IMR-90 (cell line): Measurements from ENCODE around the gene FGG. TPM values are rescaled to one million over a fixed set of nuclear protein-coding genes. Genes with fewer than 3 reads are reported as not detected.

Experiments used
- ATAC-seq: fragments of 200-7000 bp; cut with Tn5 transposase; 2 replicates; pipeline ENCODE4 v1.9.1; 2020; ENCODE audit warnings: low read depth, mild to moderate bottlenecking, moderate library complexity
- BruUV-seq: library from RNA; stranded (reverse); fragments of 400-500 nt; replicated peaks from 2 replicates; lab custom pipeline; 2021; lab: Mats Ljungman, UMichigan
- CTCF ChIA-PET: fragments of 300-600 bp; formaldehyde crosslinking; extraction: SDS; loops from one replicate; lab custom pipeline; 2021; ENCODE audit warnings: antibody characterized with exemption; lab: Yijun Ruan, JAX
- POLR2A ChIA-PET: fragments of 300-600 bp; sonication (Branson Sonifier 250); formaldehyde crosslinking; loops from one replicate; lab custom pipeline; 2022; ENCODE audit warnings: antibody characterized with exemption; ENCODE audit not compliant: unreplicated experiment; lab: Charles Lee
- DNase-seq: peaks from one replicate; pipeline ENCODE4 v3.0.0; 2013
- H2AFZ ChIP-seq: replicated peaks from 2 replicates; pipeline ENCODE3; 2013; ENCODE audit warnings: low read length, mild to moderate bottlenecking; ENCODE audit not compliant: poor library complexity
- H2AK5ac ChIP-seq: 2 replicates; pipeline ENCODE4 v1.6.1; 2013; ENCODE audit warnings: low read depth, low read length, inconsistent platforms
- H2AK9ac ChIP-seq: replicated peaks from 2 replicates; pipeline ENCODE3; 2013; ENCODE audit warnings: mild to moderate bottlenecking, low read depth, low read length, moderate library complexity; ENCODE audit not compliant: poor library complexity
- H2BK120ac ChIP-seq: 2 replicates; pipeline ENCODE4 v1.6.1; 2013; ENCODE audit warnings: low read depth, low read length, inconsistent platforms
- H2BK15ac ChIP-seq: 3 replicates; pipeline ENCODE4 v1.6.1; 2013; ENCODE audit warnings: low read depth, low read length, inconsistent platforms
- H2BK20ac ChIP-seq: 2 replicates; pipeline ENCODE4 v1.6.1; 2013; ENCODE audit warnings: low read depth, mild to moderate bottlenecking, inconsistent platforms, low read length, moderate library complexity
- H2BK5ac ChIP-seq: 2 replicates; pipeline ENCODE4 v1.6.1; 2013; ENCODE audit warnings: mild to moderate bottlenecking, low read depth, low read length, inconsistent platforms; ENCODE audit not compliant: poor library complexity, severe bottlenecking
- H3K14ac ChIP-seq: replicated peaks from 2 replicates; pipeline ENCODE4 v1.6.1; 2013; ENCODE audit warnings: low read depth, low read length, inconsistent platforms
- H3K18ac ChIP-seq: 2 replicates; pipeline ENCODE4 v1.6.1; 2013; ENCODE audit warnings: low read depth, low read length, control low read depth
- H3K23ac ChIP-seq: 2 replicates; pipeline ENCODE4 v1.6.1; 2013; ENCODE audit warnings: low read depth, low read length, inconsistent platforms
- H3K27ac ChIP-seq: 2 replicates; pipeline ENCODE4 v1.5.1; 2013; ENCODE audit warnings: mild to moderate bottlenecking, control low read depth, low read length; ENCODE audit not compliant: insufficient read depth
- H3K27me3 ChIP-seq: 2 replicates; pipeline ENCODE4 v1.6.1; 2013; ENCODE audit warnings: low read length; ENCODE audit not compliant: control insufficient read depth, insufficient read depth
- H3K36me3 ChIP-seq: 2 replicates; pipeline ENCODE4 v1.6.1; 2013; ENCODE audit warnings: low read length, mixed read lengths; ENCODE audit not compliant: control insufficient read depth, insufficient read depth
- H3K4ac ChIP-seq: 2 replicates; pipeline ENCODE4 v1.6.1; 2013; ENCODE audit warnings: low read depth, low read length, inconsistent platforms
- H3K4me1 ChIP-seq: 2 replicates; pipeline ENCODE4 v1.6.1; 2013; ENCODE audit warnings: low read length, mixed read lengths; ENCODE audit not compliant: control insufficient read depth, insufficient read depth
- H3K4me2 ChIP-seq: 2 replicates; pipeline ENCODE4 v1.6.1; 2013; ENCODE audit warnings: low read depth, mild to moderate bottlenecking, control low read depth, low read length, moderate library complexity
- H3K4me3 ChIP-seq: 2 replicates; pipeline ENCODE4 v1.5.1; 2013; ENCODE audit warnings: low read depth, mild to moderate bottlenecking, control low read depth, low read length, moderate library complexity; ENCODE audit not compliant: insufficient read depth
- H3K56ac ChIP-seq: 2 replicates; pipeline ENCODE4 v1.6.1; 2013; ENCODE audit warnings: low read length, inconsistent platforms; ENCODE audit not compliant: insufficient read depth; ENCODE audit errors: extremely low read depth
- H3K79me1 ChIP-seq, 2 experiments: 2 replicates each; pipeline ENCODE4 v1.6.1; 2013; ENCODE audit warnings: low read length in 2 of 2, inconsistent platforms in 1 of 2, low read depth in 1 of 2
- H3K9ac ChIP-seq: 2 replicates; pipeline ENCODE4 v1.6.1; 2013; ENCODE audit warnings: low read depth, low read length, control low read depth
- H3K9me1 ChIP-seq: 2 replicates; pipeline ENCODE4 v1.6.1; 2013; ENCODE audit warnings: low read length, inconsistent platforms; ENCODE audit not compliant: insufficient read depth
- H3K9me3 ChIP-seq: 2 replicates; pipeline ENCODE4 v1.6.1; 2013; ENCODE audit warnings: low read length; ENCODE audit not compliant: control insufficient read depth, insufficient read depth
- H4K20me1 ChIP-seq: 2 replicates; pipeline ENCODE4 v1.6.1; 2013; ENCODE audit warnings: low read length, inconsistent platforms; ENCODE audit not compliant: insufficient read depth
- H4K5ac ChIP-seq: 2 replicates; pipeline ENCODE4 v1.6.1; 2013; ENCODE audit warnings: mild to moderate bottlenecking, low read depth, low read length, control low read depth
- H4K8ac ChIP-seq, 2 experiments: 2 replicates each; pipeline ENCODE4 v1.6.1; 2013; ENCODE audit warnings: low read depth in 2 of 2, low read length in 2 of 2, control low read depth in 1 of 2, inconsistent platforms in 1 of 2
- H4K91ac ChIP-seq: 2 replicates; pipeline ENCODE4 v1.6.1; 2013; ENCODE audit warnings: low read depth, low read length, inconsistent platforms; ENCODE audit not compliant: insufficient read depth
- BHLHE40 ChIP-seq: fragments of 150-350 bp; IDR thresholded peaks from 2 replicates; pipeline ENCODE4 v1.6.1; 2016; ENCODE audit warnings: mild to moderate bottlenecking, low read depth, low read length
- MAFK ChIP-seq: IDR thresholded peaks from 2 replicates; pipeline ENCODE4 v1.6.1; 2012; ENCODE audit warnings: low read depth, low read length, improper control_type of control experiment
- MXI1 ChIP-seq: IDR thresholded peaks from 2 replicates; pipeline ENCODE4 v1.6.1; 2012; ENCODE audit warnings: low read depth, mild to moderate bottlenecking, low read length, moderate library complexity, borderline replicate concordance
- POLR2A ChIP-seq: IDR thresholded peaks from 2 replicates; pipeline ENCODE4 v1.6.1; 2012; ENCODE audit warnings: mild to moderate bottlenecking, low read depth, low read length
- RCOR1 ChIP-seq: IDR thresholded peaks from 2 replicates; pipeline ENCODE4 v1.6.1; 2012; ENCODE audit warnings: mild to moderate bottlenecking, low read length, improper control_type of control experiment; ENCODE audit not compliant: insufficient replicate concordance
- RFX5 ChIP-seq: IDR thresholded peaks from 2 replicates; pipeline ENCODE4 v1.8.0; 2012; ENCODE audit warnings: low read depth, mild to moderate bottlenecking, low read length, moderate library complexity
- WGBS, 2 experiments: methylation state at CpG; one replicate each; pipeline versions ENCODE4 v1.1.5 to v1.1.7; 2013; ENCODE audit warnings: missing lambda C conversion rate in 2 of 2; ENCODE audit not compliant: insufficient read length in 1 of 2; ENCODE audit errors: extremely low coverage in 2 of 2; 5-methylcytosine and 5-hydroxymethylcytosine counted together
- dilution Hi-C: fragments of 300-500 bp; cut with HindIII; formaldehyde crosslinking; loops from one replicate; pipeline ENCODE4 v1.14.3; 2018; ENCODE audit warnings: low sequenced_read_pairs; ENCODE audit not compliant: unreplicated experiment
- in situ Hi-C: fragments of 300-500 bp; cut with MboI; formaldehyde crosslinking; loops from 3 replicates; pipeline ENCODE4 v1.14.3; 2019; ENCODE audit warnings: low sequenced_read_pairs, inconsistent platforms, mixed read lengths
- intact Hi-C: fragments of 100-400 bp; cut with micrococcal nuclease; formaldehyde crosslinking; loops from 2 replicates; pipeline ENCODE4 v1.10.0; 2022
- polyA plus RNA-seq, 3 experiments: library from polyadenylated mRNA; depleted of rRNA; stranded (reverse); fragments of >200 nt; gene quantifications; 2 replicates each; pipeline ENCODE4 v1.2.3, GENCODE V29; 2012; ENCODE audit warnings: low replicate concordance in 1 of 3
- total RNA-seq: library from RNA; depleted of rRNA; stranded (reverse); fragments of >200 nt; gene quantifications from 2 replicates; pipeline ENCODE4 v1.2.3, GENCODE V29; 2012

Gene FGG
- total and polyA plus RNA-seq, 2 of the 4 experiments (the other 2 are of a cell fraction), result not detected

GRCh38 chr4:154658680-154659405 lies 46.4 kb upstream of the FGG start:
- no peak overlapping the region for H3K4me3 ChIP-seq
- POLR2A ChIA-PET, result no interaction called here
- no peak overlapping the region for H4K91ac ChIP-seq
- H3K14ac ChIP-seq, result no peak overlapping the region
- no peak overlapping the region for H2AK9ac ChIP-seq
- DNase-seq, result no peak
- H3K18ac ChIP-seq, result no peak overlapping the region
- no peak for TF ChIP-seq MXI1
- TF ChIP-seq RFX5, result no peak
- no peak for TF ChIP-seq BHLHE40
- no peak for TF ChIP-seq MAFK
- no peak for TF ChIP-seq RCOR1
- no peak for TF ChIP-seq POLR2A
- H3K4ac ChIP-seq, result no peak overlapping the region
- no peak overlapping the region for H2BK20ac ChIP-seq
- no peak overlapping the region for H3K23ac ChIP-seq
- no peak overlapping the region for H2BK120ac ChIP-seq
- H3K9ac ChIP-seq, result no peak overlapping the region
- no peak overlapping the region for H4K8ac ChIP-seq
- dilution Hi-C loops, result no loop called here
- no peaks in the 10 kb centered on the region for H3K9me1 ChIP-seq
- no peak overlapping the region for H3K27ac ChIP-seq
- BruUV-seq, result no TSS peak
- H3K36me3 ChIP-seq, result no peaks in the 10 kb centered on the region
- 92% methylated on average over 4 of the region's 11 CpGs; no CpG with 5 or more reads in 1 of the 2 experiments for WGBS, 2 experiments
- CTCF ChIA-PET, result no interaction called here
- H3K9me3 ChIP-seq, result no peaks in the 10 kb centered on the region
- H3K4me2 ChIP-seq, result no peak overlapping the region; the same call in 1 of the 2 replicates
- H4K5ac ChIP-seq, result no peak overlapping the region
- H3K56ac ChIP-seq, result no peak overlapping the region
- H2BK15ac ChIP-seq, result no peak overlapping the region
- ATAC-seq, result no peak
- no peaks in the 10 kb centered on the region for H3K79me1 ChIP-seq
- intact Hi-C loops, result no loop called here
- H2BK5ac ChIP-seq, result no peak overlapping the region
- no peak overlapping the region for H2AFZ ChIP-seq
- in situ Hi-C loops, result no loop called here
- H4K20me1 ChIP-seq, result no peaks in the 10 kb centered on the region
- H2AK5ac ChIP-seq, result no peak overlapping the region
- H3K4me1 ChIP-seq, result no peaks in the 10 kb centered on the region
- H3K27me3 ChIP-seq, result no peaks in the 10 kb centered on the region
